GM19351 (cell line): Measurements from ENCODE around the gene SPTB.

ENCODE experiments used
- ATAC-seq: cut with Tn5 transposase; IDR thresholded peaks from one replicate; pipeline ENCODE4 v1.9.1; 2021; ENCODE audit warnings: mild to moderate bottlenecking, moderate library complexity; ENCODE audit not compliant: unreplicated experiment

SPTB gene

GRCh38 chr14:64768401-64769095, 111.2 kb downstream of the SPTB start:
- no peak for ATAC-seq

GRCh38 chr14:64767215-64767964, 112.3 kb downstream of the SPTB start:
- ATAC-seq, result no peak

GRCh38 chr14:64766430-64767151, 113.1 kb downstream of the SPTB start:
- no peak for ATAC-seq

GRCh38 chr14:64765740-64766302, 113.9 kb downstream of the SPTB start:
- no peak for ATAC-seq

GRCh38 chr14:64764641-64765520, 114.8 kb downstream of the SPTB start:
- peak; percentile 53 for ATAC-seq

- ATAC-seq, result no peak
These were observed 115.7 kb downstream of the SPTB start for GRCh38 chr14:64763801-64764621.

GRCh38 chr14:64763085-64763782, 116.5 kb downstream of the SPTB start:
- no peak for ATAC-seq

- no peak for ATAC-seq
These were observed 117.4 kb downstream of the SPTB start for GRCh38 chr14:64762044-64763034.

- ATAC-seq, result no peak
These were observed 118.2 kb downstream of the SPTB start for GRCh38 chr14:64761441-64762043.

GRCh38 chr14:64760916-64761315, 118.8 kb downstream of the SPTB start:
- ATAC-seq, result no peak

- no peak for ATAC-seq
These were observed 119.5 kb downstream of the SPTB start for GRCh38 chr14:64760146-64760755.

- ATAC-seq, result no peak
These were observed 120.2 kb downstream of the SPTB start for GRCh38 chr14:64759555-64759938.

- no peak for ATAC-seq
These were observed 120.8 kb downstream of the SPTB start for GRCh38 chr14:64758691-64759554.

- no peak for ATAC-seq
These were observed 121.6 kb downstream of the SPTB start for GRCh38 chr14:64758025-64758521.

- no peak for ATAC-seq
These were observed 122.1 kb downstream of the SPTB start for GRCh38 chr14:64757601-64758000.

- no peak for ATAC-seq
These were observed 123.0 kb downstream of the SPTB start for GRCh38 chr14:64756712-64757111.
